GM23338 (cell line): ENCODE data around the gene WNT8B. TPM values are rescaled to one million over a fixed set of nuclear protein-coding genes. Genes with fewer than 3 reads are reported as not detected.

Experiments
- ATAC-seq: fragments of 200-7000 bp; cut with Tn5 transposase; 3 replicates; pipeline ENCODE4 v1.9.1; 2020
- DNase-seq: peaks from one replicate; pipeline ENCODE4 v3.0.0-alpha.2; 2015; ENCODE audit warnings: low spot score
- H2AFZ ChIP-seq: fragments of 200-600 bp; sonication (generic); 2 replicates; pipeline ENCODE4 v1.8.0; 2016; ENCODE audit warnings: antibody characterized with exemption, mild to moderate bottlenecking, moderate library complexity
- H3F3A ChIP-seq: fragments of 200-600 bp; sonication (generic); replicated peaks from 2 replicates; pipeline ENCODE4 v1.8.0; 2017; ENCODE audit warnings: antibody characterized with exemption, mixed run types, low read depth
- H3K27ac ChIP-seq: fragments of 200-600 bp; sonication (generic); 2 replicates; pipeline ENCODE4 v1.6.1; 2016; ENCODE audit warnings: low read depth
- H3K27me3 ChIP-seq: fragments of 200-600 bp; sonication (generic); 2 replicates; pipeline ENCODE4 v1.8.0; 2016; ENCODE audit warnings: mild to moderate bottlenecking, mixed run types, moderate library complexity; ENCODE audit not compliant: insufficient read depth
- H3K36me3 ChIP-seq: fragments of 200-600 bp; sonication (generic); 2 replicates; pipeline ENCODE4 v1.8.0; 2016; ENCODE audit warnings: mild to moderate bottlenecking; ENCODE audit not compliant: insufficient read depth
- H3K4me1 ChIP-seq: fragments of 200-600 bp; sonication (generic); 2 replicates; pipeline ENCODE4 v1.8.0; 2016; ENCODE audit warnings: mild to moderate bottlenecking, moderate library complexity; ENCODE audit not compliant: insufficient read depth
- H3K4me2 ChIP-seq: fragments of 200-600 bp; sonication (generic); 2 replicates; pipeline ENCODE4 v1.7.1; 2017; ENCODE audit warnings: mixed run types
- H3K4me3 ChIP-seq: fragments of 200-600 bp; sonication (generic); 2 replicates; pipeline ENCODE4 v1.6.1; 2016; ENCODE audit warnings: mixed run types
- H3K79me2 ChIP-seq: fragments of 200-600 bp; sonication (generic); replicated peaks from 2 replicates; pipeline ENCODE4 v1.8.0; 2017; ENCODE audit warnings: mild to moderate bottlenecking; ENCODE audit not compliant: insufficient read depth
- H3K9me2 ChIP-seq: fragments of 200-600 bp; sonication (generic); 2 replicates; pipeline ENCODE4 v1.8.0; 2017; ENCODE audit not compliant: insufficient read depth
- H4K20me1 ChIP-seq: fragments of 200-600 bp; sonication (generic); replicated peaks from 2 replicates; pipeline ENCODE4 v1.8.0; 2017; ENCODE audit warnings: mild to moderate bottlenecking; ENCODE audit not compliant: insufficient read depth
- H3K27ac Mint-ChIP-seq: 2 replicates; pipeline ENCODE4 v1.8.0; 2020; ENCODE audit warnings: inconsistent platforms, mild to moderate bottlenecking, moderate library complexity, mixed read lengths
- H3K27me3 Mint-ChIP-seq: 3 replicates; pipeline ENCODE4 v1.8.0; 2022; ENCODE audit warnings: low read depth, mild to moderate bottlenecking, moderate library complexity, mixed read lengths, inconsistent platforms; ENCODE audit not compliant: insufficient read depth, poor library complexity
- H3K36me3 Mint-ChIP-seq: 3 replicates; pipeline ENCODE4 v1.8.0; 2021; ENCODE audit warnings: low read depth, mild to moderate bottlenecking, inconsistent platforms, moderate library complexity, mixed read lengths
- H3K4me1 Mint-ChIP-seq: 3 replicates; pipeline ENCODE4 v1.8.0; 2020; ENCODE audit warnings: mild to moderate bottlenecking, inconsistent platforms, mixed read lengths
- H3K4me3 Mint-ChIP-seq: 3 replicates; pipeline ENCODE4 v1.8.0; 2021; ENCODE audit warnings: moderate library complexity, mild to moderate bottlenecking, inconsistent platforms, mixed read lengths
- H3K9me3 Mint-ChIP-seq: 3 replicates; pipeline ENCODE4 v1.8.0; 2020; ENCODE audit warnings: moderate library complexity, mild to moderate bottlenecking, inconsistent platforms, mixed read lengths
- CREB1 ChIP-seq: fragments of 250-450 bp; sonication (Bioruptor Pico); IDR thresholded peaks from 2 replicates; pipeline ENCODE4 v1.5.0; 2020; ENCODE audit warnings: low read depth, mild to moderate bottlenecking, moderate library complexity
- EZH2 ChIP-seq: fragments of 200-600 bp; sonication (generic); IDR thresholded peaks from one replicate; pipeline ENCODE4 v1.8.0; 2017; ENCODE audit warnings: antibody characterized with exemption, mild to moderate bottlenecking, low read depth; ENCODE audit not compliant: unreplicated experiment
- EZH2phosphoT487 ChIP-seq: fragments of 200-600 bp; sonication (generic); IDR thresholded peaks from one replicate; pipeline ENCODE4 v1.8.1; 2018; ENCODE audit warnings: antibody characterized with exemption; ENCODE audit not compliant: unreplicated experiment
- JUNB ChIP-seq: IDR thresholded peaks from one replicate; pipeline ENCODE4 v1.6.1; 2016; ENCODE audit warnings: antibody characterized with exemption; ENCODE audit not compliant: unreplicated experiment
- NANOG ChIP-seq: IDR thresholded peaks from 2 replicates; pipeline ENCODE4 v1.6.1; 2016; ENCODE audit warnings: antibody characterized with exemption, borderline replicate concordance
- POLR2AphosphoS5 ChIP-seq: IDR thresholded peaks from 2 replicates; pipeline ENCODE4 v1.6.1; 2016; ENCODE audit warnings: antibody characterized with exemption, low read depth
- STAT1 ChIP-seq: IDR thresholded peaks from one replicate; pipeline ENCODE4 v1.6.1; 2016; ENCODE audit warnings: antibody characterized with exemption; ENCODE audit not compliant: unreplicated experiment
- ZNF114 ChIP-seq: fragments of 250-450 bp; sonication (Bioruptor Pico); IDR thresholded peaks from 2 replicates; pipeline ENCODE4 v1.5.0; 2020; ENCODE audit warnings: mild to moderate bottlenecking, moderate library complexity
- ZNF331 ChIP-seq: fragments of 250-450 bp; sonication (Bioruptor Pico); IDR thresholded peaks from 2 replicates; pipeline ENCODE4 v1.5.0; 2020; ENCODE audit warnings: low read depth, mild to moderate bottlenecking, moderate library complexity
- polyA plus RNA-seq: library from polyadenylated mRNA; unstranded; fragments of >200 nt; fragmentation: Nextera tagmentation; extraction: Ambion mirVana; gene quantifications from 2 replicates; pipeline ENCODE4 v1.2.1, GENCODE V29; 2016
- total RNA-seq: library from RNA; depleted of rRNA; stranded (reverse); fragments of >200 nt; shearing (Covaris generic); gene quantifications from 2 replicates; pipeline ENCODE4 v1.2.3, GENCODE V29; 2014
- TF ChIP-seq, protein P1 (sequence below): fragments of 250-450 bp; sonication (Bioruptor Pico); IDR thresholded peaks from 2 replicates; pipeline ENCODE4 v1.5.0; 2020; ENCODE audit warnings: mild to moderate bottlenecking, moderate library complexity
- TF ChIP-seq, protein P2 (sequence below): IDR thresholded peaks from one replicate; pipeline ENCODE4 v1.6.1; 2018; ENCODE audit warnings: antibody characterized with exemption; ENCODE audit not compliant: unreplicated experiment
- TF ChIP-seq, protein P3 (sequence below): IDR thresholded peaks from 2 replicates; pipeline ENCODE4 v1.6.1; 2016; ENCODE audit warnings: antibody characterized with exemption
- TF ChIP-seq, protein P4 (sequence below), 2 experiments: fragments of 200-600 bp in 1 of 2; sonication (generic) in 1 of 2; conservative IDR thresholded peaks; 2 replicates each; pipeline versions ENCODE4 v1.5.1 to v1.6.1; 2016 to 2017; ENCODE audit warnings: antibody characterized with exemption in 2 of 2, low read depth in 2 of 2, mild to moderate bottlenecking in 2 of 2, moderate library complexity in 1 of 2

WNT8B gene
- total and polyA plus RNA-seq, 2 experiments from 2014 or later: 0.74 to 1.3 TPM

DNA sequence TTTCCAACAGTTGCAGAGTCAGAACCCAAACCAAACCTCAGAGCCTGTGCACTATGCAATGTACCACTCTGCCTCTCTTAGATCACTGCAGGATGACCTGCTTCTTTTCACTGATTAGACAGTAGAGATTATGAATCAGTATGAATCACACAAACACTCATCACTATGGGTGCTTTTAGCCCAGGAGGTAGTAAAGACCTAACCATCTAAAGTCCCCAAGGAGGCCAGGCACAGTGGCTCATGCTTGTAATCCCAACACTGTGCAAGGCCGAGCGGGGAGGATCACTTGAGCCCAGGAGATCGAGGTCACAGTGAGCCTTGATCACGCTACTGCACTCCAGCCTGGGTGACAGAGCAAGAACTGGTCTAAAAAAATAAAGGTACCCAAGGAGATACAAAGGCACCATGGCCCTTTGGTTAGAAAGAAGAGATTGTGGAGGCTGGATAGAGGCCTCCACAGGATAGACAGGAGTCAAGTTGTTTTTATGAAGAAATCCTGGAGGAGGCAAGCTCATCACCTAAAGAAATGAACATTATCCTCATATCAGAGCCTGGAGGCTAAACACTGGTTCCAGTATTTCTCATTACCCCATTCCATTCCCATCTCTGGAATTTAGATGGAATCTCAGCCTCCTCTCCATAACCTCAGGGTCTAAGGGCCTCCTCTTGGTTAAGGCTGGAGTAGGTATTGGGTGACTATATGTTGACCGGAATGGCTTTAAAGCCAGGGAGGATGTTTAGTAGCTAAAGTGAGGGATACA is 44.0 kb downstream of the WNT8B start:
- H3K27me3 Mint-ChIP-seq: peaks cover 4% of the 10 kb centered on the region
- H3K4me1 Mint-ChIP-seq: peaks cover 5% of the 10 kb centered on the region; the same call in 1 of the 3 replicates

More for the DNA sequence above, 44.0 kb downstream of the WNT8B start:
- no peaks in the 10 kb centered on the region for H3K36me3 Mint-ChIP-seq
- H2AFZ ChIP-seq: no peak overlapping the region
- no peaks in the 10 kb centered on the region; the same call in 1 of the 2 replicates for H3K36me3 ChIP-seq
- no peaks in the 10 kb centered on the region for H4K20me1 ChIP-seq
- no peaks in the 10 kb centered on the region for H3K9me3 Mint-ChIP-seq
- H3K27ac ChIP-seq: no peak overlapping the region
- no peak overlapping the region for H3K4me2 ChIP-seq
- ATAC-seq: no peak
- no peaks in the 10 kb centered on the region for H3K4me1 ChIP-seq
- no peak overlapping the region for H3K27ac Mint-ChIP-seq
- H3K4me3 Mint-ChIP-seq: no peak overlapping the region
- H3K79me2 ChIP-seq: no peaks in the 10 kb centered on the region
- no peak for DNase-seq
- no peaks in the 10 kb centered on the region for H3K9me2 ChIP-seq
- no peaks in the 10 kb centered on the region for H3F3A ChIP-seq
- H3K27me3 ChIP-seq: no peaks in the 10 kb centered on the region
- TF ChIP-seq CREB1 (CRISPR knock-in tag): no peak
- TF ChIP-seq EZH2: no peak
- no peak for TF ChIP-seq NANOG
- TF ChIP-seq, protein P1, sequence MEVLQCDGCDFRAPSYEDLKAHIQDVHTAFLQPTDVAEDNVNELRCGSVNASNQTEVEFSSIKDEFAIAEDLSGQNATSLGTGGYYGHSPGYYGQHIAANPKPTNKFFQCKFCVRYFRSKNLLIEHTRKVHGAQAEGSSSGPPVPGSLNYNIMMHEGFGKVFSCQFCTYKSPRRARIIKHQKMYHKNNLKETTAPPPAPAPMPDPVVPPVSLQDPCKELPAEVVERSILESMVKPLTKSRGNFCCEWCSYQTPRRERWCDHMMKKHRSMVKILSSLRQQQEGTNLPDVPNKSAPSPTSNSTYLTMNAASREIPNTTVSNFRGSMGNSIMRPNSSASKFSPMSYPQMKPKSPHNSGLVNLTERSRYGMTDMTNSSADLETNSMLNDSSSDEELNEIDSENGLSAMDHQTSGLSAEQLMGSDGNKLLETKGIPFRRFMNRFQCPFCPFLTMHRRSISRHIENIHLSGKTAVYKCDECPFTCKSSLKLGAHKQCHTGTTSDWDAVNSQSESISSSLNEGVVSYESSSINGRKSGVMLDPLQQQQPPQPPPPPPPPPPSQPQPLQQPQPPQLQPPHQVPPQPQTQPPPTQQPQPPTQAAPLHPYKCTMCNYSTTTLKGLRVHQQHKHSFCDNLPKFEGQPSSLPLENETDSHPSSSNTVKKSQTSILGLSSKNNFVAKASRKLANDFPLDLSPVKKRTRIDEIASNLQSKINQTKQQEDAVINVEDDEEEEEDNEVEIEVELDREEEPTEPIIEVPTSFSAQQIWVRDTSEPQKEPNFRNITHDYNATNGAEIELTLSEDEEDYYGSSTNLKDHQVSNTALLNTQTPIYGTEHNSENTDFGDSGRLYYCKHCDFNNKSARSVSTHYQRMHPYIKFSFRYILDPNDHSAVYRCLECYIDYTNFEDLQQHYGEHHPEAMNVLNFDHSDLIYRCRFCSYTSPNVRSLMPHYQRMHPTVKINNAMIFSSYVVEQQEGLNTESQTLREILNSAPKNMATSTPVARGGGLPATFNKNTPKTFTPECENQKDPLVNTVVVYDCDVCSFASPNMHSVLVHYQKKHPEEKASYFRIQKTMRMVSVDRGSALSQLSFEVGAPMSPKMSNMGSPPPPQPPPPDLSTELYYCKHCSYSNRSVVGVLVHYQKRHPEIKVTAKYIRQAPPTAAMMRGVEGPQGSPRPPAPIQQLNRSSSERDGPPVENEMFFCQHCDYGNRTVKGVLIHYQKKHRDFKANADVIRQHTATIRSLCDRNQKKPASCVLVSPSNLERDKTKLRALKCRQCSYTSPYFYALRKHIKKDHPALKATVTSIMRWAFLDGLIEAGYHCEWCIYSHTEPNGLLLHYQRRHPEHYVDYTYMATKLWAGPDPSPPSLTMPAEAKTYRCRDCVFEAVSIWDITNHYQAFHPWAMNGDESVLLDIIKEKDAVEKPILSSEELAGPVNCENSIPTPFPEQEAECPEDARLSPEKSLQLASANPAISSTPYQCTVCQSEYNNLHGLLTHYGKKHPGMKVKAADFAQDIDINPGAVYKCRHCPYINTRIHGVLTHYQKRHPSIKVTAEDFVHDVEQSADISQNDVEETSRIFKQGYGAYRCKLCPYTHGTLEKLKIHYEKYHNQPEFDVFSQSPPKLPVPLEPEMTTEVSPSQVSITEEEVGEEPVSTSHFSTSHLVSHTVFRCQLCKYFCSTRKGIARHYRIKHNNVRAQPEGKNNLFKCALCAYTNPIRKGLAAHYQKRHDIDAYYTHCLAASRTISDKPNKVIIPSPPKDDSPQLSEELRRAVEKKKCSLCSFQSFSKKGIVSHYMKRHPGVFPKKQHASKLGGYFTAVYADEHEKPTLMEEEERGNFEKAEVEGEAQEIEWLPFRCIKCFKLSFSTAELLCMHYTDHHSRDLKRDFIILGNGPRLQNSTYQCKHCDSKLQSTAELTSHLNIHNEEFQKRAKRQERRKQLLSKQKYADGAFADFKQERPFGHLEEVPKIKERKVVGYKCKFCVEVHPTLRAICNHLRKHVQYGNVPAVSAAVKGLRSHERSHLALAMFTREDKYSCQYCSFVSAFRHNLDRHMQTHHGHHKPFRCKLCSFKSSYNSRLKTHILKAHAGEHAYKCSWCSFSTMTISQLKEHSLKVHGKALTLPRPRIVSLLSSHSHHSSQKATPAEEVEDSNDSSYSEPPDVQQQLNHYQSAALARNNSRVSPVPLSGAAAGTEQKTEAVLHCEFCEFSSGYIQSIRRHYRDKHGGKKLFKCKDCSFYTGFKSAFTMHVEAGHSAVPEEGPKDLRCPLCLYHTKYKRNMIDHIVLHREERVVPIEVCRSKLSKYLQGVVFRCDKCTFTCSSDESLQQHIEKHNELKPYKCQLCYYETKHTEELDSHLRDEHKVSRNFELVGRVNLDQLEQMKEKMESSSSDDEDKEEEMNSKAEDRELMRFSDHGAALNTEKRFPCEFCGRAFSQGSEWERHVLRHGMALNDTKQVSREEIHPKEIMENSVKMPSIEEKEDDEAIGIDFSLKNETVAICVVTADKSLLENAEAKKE: no peak
- TF ChIP-seq EZH2phosphoT487: no peak
- no peak for TF ChIP-seq ZNF331 (CRISPR knock-in tag)
- no peak for TF ChIP-seq POLR2AphosphoS5
- TF ChIP-seq, protein P2, sequence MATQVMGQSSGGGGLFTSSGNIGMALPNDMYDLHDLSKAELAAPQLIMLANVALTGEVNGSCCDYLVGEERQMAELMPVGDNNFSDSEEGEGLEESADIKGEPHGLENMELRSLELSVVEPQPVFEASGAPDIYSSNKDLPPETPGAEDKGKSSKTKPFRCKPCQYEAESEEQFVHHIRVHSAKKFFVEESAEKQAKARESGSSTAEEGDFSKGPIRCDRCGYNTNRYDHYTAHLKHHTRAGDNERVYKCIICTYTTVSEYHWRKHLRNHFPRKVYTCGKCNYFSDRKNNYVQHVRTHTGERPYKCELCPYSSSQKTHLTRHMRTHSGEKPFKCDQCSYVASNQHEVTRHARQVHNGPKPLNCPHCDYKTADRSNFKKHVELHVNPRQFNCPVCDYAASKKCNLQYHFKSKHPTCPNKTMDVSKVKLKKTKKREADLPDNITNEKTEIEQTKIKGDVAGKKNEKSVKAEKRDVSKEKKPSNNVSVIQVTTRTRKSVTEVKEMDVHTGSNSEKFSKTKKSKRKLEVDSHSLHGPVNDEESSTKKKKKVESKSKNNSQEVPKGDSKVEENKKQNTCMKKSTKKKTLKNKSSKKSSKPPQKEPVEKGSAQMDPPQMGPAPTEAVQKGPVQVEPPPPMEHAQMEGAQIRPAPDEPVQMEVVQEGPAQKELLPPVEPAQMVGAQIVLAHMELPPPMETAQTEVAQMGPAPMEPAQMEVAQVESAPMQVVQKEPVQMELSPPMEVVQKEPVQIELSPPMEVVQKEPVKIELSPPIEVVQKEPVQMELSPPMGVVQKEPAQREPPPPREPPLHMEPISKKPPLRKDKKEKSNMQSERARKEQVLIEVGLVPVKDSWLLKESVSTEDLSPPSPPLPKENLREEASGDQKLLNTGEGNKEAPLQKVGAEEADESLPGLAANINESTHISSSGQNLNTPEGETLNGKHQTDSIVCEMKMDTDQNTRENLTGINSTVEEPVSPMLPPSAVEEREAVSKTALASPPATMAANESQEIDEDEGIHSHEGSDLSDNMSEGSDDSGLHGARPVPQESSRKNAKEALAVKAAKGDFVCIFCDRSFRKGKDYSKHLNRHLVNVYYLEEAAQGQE: no peak
- TF ChIP-seq, protein P3, sequence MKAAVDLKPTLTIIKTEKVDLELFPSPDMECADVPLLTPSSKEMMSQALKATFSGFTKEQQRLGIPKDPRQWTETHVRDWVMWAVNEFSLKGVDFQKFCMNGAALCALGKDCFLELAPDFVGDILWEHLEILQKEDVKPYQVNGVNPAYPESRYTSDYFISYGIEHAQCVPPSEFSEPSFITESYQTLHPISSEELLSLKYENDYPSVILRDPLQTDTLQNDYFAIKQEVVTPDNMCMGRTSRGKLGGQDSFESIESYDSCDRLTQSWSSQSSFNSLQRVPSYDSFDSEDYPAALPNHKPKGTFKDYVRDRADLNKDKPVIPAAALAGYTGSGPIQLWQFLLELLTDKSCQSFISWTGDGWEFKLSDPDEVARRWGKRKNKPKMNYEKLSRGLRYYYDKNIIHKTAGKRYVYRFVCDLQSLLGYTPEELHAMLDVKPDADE: no peak
- no peak for TF ChIP-seq STAT1
- no peak for TF ChIP-seq ZNF114 (CRISPR knock-in tag)
- no peak for TF ChIP-seq JUNB
- TF ChIP-seq, protein P4, sequence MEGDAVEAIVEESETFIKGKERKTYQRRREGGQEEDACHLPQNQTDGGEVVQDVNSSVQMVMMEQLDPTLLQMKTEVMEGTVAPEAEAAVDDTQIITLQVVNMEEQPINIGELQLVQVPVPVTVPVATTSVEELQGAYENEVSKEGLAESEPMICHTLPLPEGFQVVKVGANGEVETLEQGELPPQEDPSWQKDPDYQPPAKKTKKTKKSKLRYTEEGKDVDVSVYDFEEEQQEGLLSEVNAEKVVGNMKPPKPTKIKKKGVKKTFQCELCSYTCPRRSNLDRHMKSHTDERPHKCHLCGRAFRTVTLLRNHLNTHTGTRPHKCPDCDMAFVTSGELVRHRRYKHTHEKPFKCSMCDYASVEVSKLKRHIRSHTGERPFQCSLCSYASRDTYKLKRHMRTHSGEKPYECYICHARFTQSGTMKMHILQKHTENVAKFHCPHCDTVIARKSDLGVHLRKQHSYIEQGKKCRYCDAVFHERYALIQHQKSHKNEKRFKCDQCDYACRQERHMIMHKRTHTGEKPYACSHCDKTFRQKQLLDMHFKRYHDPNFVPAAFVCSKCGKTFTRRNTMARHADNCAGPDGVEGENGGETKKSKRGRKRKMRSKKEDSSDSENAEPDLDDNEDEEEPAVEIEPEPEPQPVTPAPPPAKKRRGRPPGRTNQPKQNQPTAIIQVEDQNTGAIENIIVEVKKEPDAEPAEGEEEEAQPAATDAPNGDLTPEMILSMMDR (conservative IDR thresholded peaks at IDR 0.05; ENCODE audit: low read depth in 2 of 2): no peak
- H3K4me3 ChIP-seq: no peak overlapping the region
